K562 (cell line): Measurements from ENCODE around the gene TIMM10. TPM values are rescaled to one million over a fixed set of nuclear protein-coding genes. Genes with fewer than 3 reads are reported as not detected.

Experiments used
- ATAC-seq: fragments of 200-7000 bp; cut with Tn5 transposase; 3 replicates; pipeline ENCODE4 v1.9.1; 2020; ENCODE audit warnings: moderate library complexity
- BruUV-seq: library from RNA; stranded (reverse); fragments of 400-500 nt; replicated peaks from 2 replicates; lab custom pipeline; 2021; lab: Mats Ljungman, UMichigan
- CTCF ChIA-PET: fragments of 300-600 bp; formaldehyde crosslinking; extraction: SDS; loops from one replicate; lab custom pipeline; 2021; ENCODE audit warnings: low intra/inter-chr PET ratio; lab: Yijun Ruan, JAX
- POLR2A ChIA-PET: fragments of 300-600, 350-650 bp; sonication (Branson Sonifier 250); formaldehyde crosslinking; extraction: SDS; loops from one replicate; lab custom pipeline; 2021; ENCODE audit warnings: antibody characterized with exemption, inconsistent platforms; lab: Yijun Ruan, JAX
- DNase-seq, 4 experiments: peaks; one replicate each; pipeline versions ENCODE4 v3.0.0 to v3.0.0-alpha.2; 2011 to 2018; ENCODE audit warnings: low spot score in 3 of 4, mixed read lengths in 3 of 4; ENCODE audit errors: extremely low read depth in 1 of 4
- FAIRE-seq: peaks from 2 replicates; lab custom pipeline; 2011; peaks lifted over from hg19 to GRCh38; lab: Jason Lieb, UNC
- H2AFZ ChIP-seq: 2 replicates; pipeline ENCODE4 v1.6.0; 2011; ENCODE audit warnings: low read depth, low read length, control low read depth, inconsistent platforms
- H3K27ac ChIP-seq: fragments of 200-600 bp; 3 replicates; pipeline ENCODE4 v1.8.0; 2011; ENCODE audit warnings: low read depth, mild to moderate bottlenecking, control low read depth, inconsistent platforms, low read length, moderate library complexity, mixed read lengths; ENCODE audit errors: extremely low read depth
- H3K27me3 ChIP-seq, 2 experiments: fragments of 300-600 bp in 1 of 2; 2 replicates in 1 of 2; 3 replicates in 1 of 2; pipeline versions ENCODE4 v1.6.0 to v1.8.0; 2011; ENCODE audit warnings: inconsistent platforms in 2 of 2, low read length in 2 of 2, mild to moderate bottlenecking in 1 of 2, mixed read lengths in 1 of 2, moderate library complexity in 1 of 2; ENCODE audit not compliant: control insufficient read depth in 2 of 2, insufficient read depth in 2 of 2
- H3K36me3 ChIP-seq: fragments of 300-600 bp; 3 replicates; pipeline ENCODE4 v1.8.0; 2011; ENCODE audit warnings: mild to moderate bottlenecking, low read length, inconsistent platforms; ENCODE audit not compliant: control insufficient read depth, insufficient read depth
- H3K4me1 ChIP-seq, 2 experiments: fragments of 200-600 bp in 1 of 2; replicated peaks in 1 of 2; 2 replicates in 1 of 2; 3 replicates in 1 of 2; pipeline versions ENCODE4 v1.5.1 to v1.8.0; 2011; ENCODE audit warnings: inconsistent platforms in 2 of 2, low read length in 2 of 2, mild to moderate bottlenecking in 1 of 2, mixed read lengths in 1 of 2, moderate library complexity in 1 of 2; ENCODE audit not compliant: control insufficient read depth in 2 of 2, insufficient read depth in 2 of 2
- H3K4me2 ChIP-seq: 2 replicates; pipeline ENCODE4 v1.6.1; 2011; ENCODE audit warnings: low read length, control low read depth, inconsistent platforms, mixed read lengths; ENCODE audit not compliant: insufficient read depth
- H3K4me3 ChIP-seq: fragments of 200-600 bp; sonication (generic), shearing (Covaris generic); 2 replicates; pipeline ENCODE4 v1.5.1; 2016; ENCODE audit warnings: control low read depth, inconsistent platforms
- H3K79me2 ChIP-seq: fragments of 200-600 bp; 3 replicates; pipeline ENCODE4 v1.8.0; 2011; ENCODE audit warnings: low read length, inconsistent platforms; ENCODE audit not compliant: control insufficient read depth, insufficient read depth
- H3K9ac ChIP-seq, 2 experiments: 2 replicates each; pipeline versions ENCODE4 v1.6.0 to v1.6.1; 2011; ENCODE audit warnings: low read depth in 2 of 2, low read length in 2 of 2, control low read depth in 1 of 2, inconsistent platforms in 1 of 2, mild to moderate bottlenecking in 1 of 2, mixed read lengths in 1 of 2; ENCODE audit not compliant: insufficient read depth in 1 of 2
- H3K9me1 ChIP-seq: one replicate; pipeline ENCODE4 v1.6.0; 2011; ENCODE audit warnings: inconsistent platforms, mild to moderate bottlenecking, low read length, moderate library complexity; ENCODE audit not compliant: control insufficient read depth, insufficient read depth
- H3K9me3 ChIP-seq: replicated peaks from 2 replicates; pipeline ENCODE4 v1.5.1; 2011; ENCODE audit warnings: low read depth, low read length, inconsistent platforms; ENCODE audit not compliant: control insufficient read depth, insufficient read depth
- H4K20me1 ChIP-seq: replicated peaks from 2 replicates; pipeline ENCODE4 v1.6.1; 2011; ENCODE audit warnings: low read length, inconsistent platforms, mixed read lengths; ENCODE audit not compliant: control insufficient read depth, insufficient read depth
- ATF2 ChIP-seq: sonication (generic); formaldehyde crosslinking; IDR thresholded peaks from 2 replicates; pipeline ENCODE4 v1.8.1; 2022; ENCODE audit warnings: missing genetic modification reagents
- C11orf30 ChIP-seq: fragments of 450-650 bp; IDR thresholded peaks from 2 replicates; pipeline ENCODE4 v1.6.1; 2016; ENCODE audit warnings: low read depth, mild to moderate bottlenecking
- CEBPG ChIP-seq, 3 experiments: fragments of 200-800 bp in 1 of 3; sonication (Bioruptor generic) in 1 of 3; sonication (generic) in 1 of 3; formaldehyde crosslinking in 1 of 3; IDR thresholded peaks in 2 of 3; conservative IDR thresholded peaks in 1 of 3; 2 replicates each; pipeline versions ENCODE4 v1.6.1 to v1.8.0; 2016 to 2022; ENCODE audit warnings: missing compliant biosample characterization in 2 of 3, missing genetic modification characterization in 2 of 3, mild to moderate bottlenecking in 1 of 3, missing genetic modification reagents in 1 of 3
- CTCF ChIP-seq, 3 experiments: IDR thresholded peaks in 2 of 3; conservative IDR thresholded peaks in 1 of 3; 2 replicates each; pipeline ENCODE4 v1.5.1; 2011 to 2012; ENCODE audit warnings: low read length in 3 of 3, mild to moderate bottlenecking in 3 of 3, control low read depth in 2 of 3, improper control_type of control experiment in 1 of 3, inconsistent platforms in 1 of 3, low read depth in 1 of 3, mixed read lengths in 1 of 3, moderate library complexity in 1 of 3; ENCODE audit not compliant: insufficient read depth in 2 of 3
- FOXA3 ChIP-seq, 2 experiments: fragments of 450-650 bp in 1 of 2; sonication (generic) in 1 of 2; formaldehyde crosslinking; IDR thresholded peaks in 1 of 2; conservative IDR thresholded peaks in 1 of 2; 2 replicates each; pipeline versions ENCODE4 v1.4.0 to v1.8.0; 2020 to 2022; ENCODE audit warnings: mild to moderate bottlenecking in 2 of 2, missing genetic modification reagents in 1 of 2
- GABPB2 ChIP-seq: fragments of 250-450 bp; sonication (Bioruptor Pico); conservative IDR thresholded peaks from 2 replicates; pipeline ENCODE4 v1.5.1; 2021; ENCODE audit warnings: mild to moderate bottlenecking
- MEF2A ChIP-seq: IDR thresholded peaks from 2 replicates; pipeline ENCODE4 v1.6.1; 2011; ENCODE audit warnings: low read depth, mild to moderate bottlenecking, low read length, moderate library complexity; ENCODE audit not compliant: control insufficient read depth
- POLR2H ChIP-seq: IDR thresholded peaks from 2 replicates; pipeline ENCODE4 v1.6.1; 2016; ENCODE audit warnings: missing genetic modification characterization, low read depth, mild to moderate bottlenecking, control low read depth, missing compliant biosample characterization, moderate library complexity
- POU5F1 ChIP-seq: fragments of 150-350 bp; IDR thresholded peaks from 2 replicates; pipeline ENCODE4 v1.6.1; 2014; ENCODE audit warnings: borderline replicate concordance, low read length, low read depth, mild to moderate bottlenecking; ENCODE audit not compliant: partially characterized antibody
- PTTG1 ChIP-seq: fragments of 450-650 bp; IDR thresholded peaks from 2 replicates; pipeline ENCODE4 v1.6.1; 2016; ENCODE audit warnings: low read depth, mild to moderate bottlenecking, missing genetic modification characterization, missing compliant biosample characterization
- RB1 ChIP-seq: fragments of 450-650 bp; IDR thresholded peaks from 2 replicates; pipeline ENCODE4 v1.6.1; 2017; ENCODE audit warnings: low read depth, mild to moderate bottlenecking
- SAFB ChIP-seq: fragments of 200-400 bp; formaldehyde crosslinking; IDR thresholded peaks from 2 replicates; pipeline ENCODE4 v1.6.1; 2017; ENCODE audit warnings: low read depth, low read length, borderline replicate concordance
- ZEB2 ChIP-seq: fragments of 450-650 bp; IDR thresholded peaks from 2 replicates; pipeline ENCODE4 v1.6.1; 2016
- ZNF316 ChIP-seq: fragments of 450-650 bp; IDR thresholded peaks from 2 replicates; pipeline ENCODE4 v1.6.1; 2016
- WGBS: fragments of 100-300 bp; shearing (Covaris generic); methylation state at CpG from one replicate; pipeline ENCODE4 v1.1.6; 2016; ENCODE audit warnings: low coverage, mixed read lengths; ENCODE audit not compliant: insufficient coverage; ENCODE audit errors: missing lambda C conversion rate; 5-methylcytosine and 5-hydroxymethylcytosine counted together
- in situ Hi-C: fragments of 300-500 bp; cut with MboI; formaldehyde crosslinking; loops from 4 replicates; pipeline ENCODE4 v1.15.0; 2018; ENCODE audit warnings: inconsistent platforms, mixed read lengths
- intact Hi-C: fragments of 100-400 bp; cut with micrococcal nuclease; formaldehyde crosslinking; loops from 2 replicates; pipeline ENCODE4 v1.14.2; 2022
- polyA plus RNA-seq, 8 experiments: library from polyadenylated mRNA; depleted of rRNA in 4 of 8; stranded (reverse) in 5 of 8; unstranded in 3 of 8; fragments of >200 nt; fragmentation: Nextera tagmentation in 2 of 8; fragmentation: Illumina TruSeq in 1 of 8; extraction: Ambion mirVana in 2 of 8; extraction: Trizol in 1 of 8; gene quantifications; 2 replicates each; pipeline versions ENCODE4 v1.2.1 to v1.2.3, GENCODE V29; 2011 to 2014; ENCODE audit warnings: inconsistent platforms in 1 of 8, missing spikeins in 1 of 8
- total RNA-seq, 7 experiments: library from RNA; depleted of rRNA in 6 of 7; stranded (reverse); fragments of >200 nt in 6 of 7; fragmentation: Illumina TruSeq in 2 of 7; extraction: Trizol in 2 of 7; gene quantifications; 2 replicates each; pipeline versions ENCODE4 v1.2.1 to v1.2.3, GENCODE V29; 2011 to 2021; ENCODE audit warnings: low replicate concordance in 1 of 7

TIMM10 gene
- total and polyA plus RNA-seq, 9 of the 15 experiments (the other 6 are each of a cell fraction or from before 2014, with no cell fraction given) = 109 to 553 (median 172) TPM

- ATAC-seq (no peak), DNase-seq (no peak), FAIRE-seq (no peak)
- H3K79me2 ChIP-seq = peaks cover 47% of the 10 kb centered on the region
- H3K27me3 ChIP-seq = no peaks in the 10 kb centered on the region
- no peaks in the 10 kb centered on the region for H3K9me1 ChIP-seq
- H4K20me1 ChIP-seq = no peaks in the 10 kb centered on the region
- intact Hi-C loops (no loop called here), in situ Hi-C loops (no loop called here)
- ChIA-PET CTCF (no interaction called here), POLR2A (interaction anchor here (0.6 to 4.1 kb wide), 13 partner anchors 9 to 612 kb away, joined by 3 to 31 read pairs (median 4); no protein-coding TSS in a partner anchor)
- 35% methylated on average over 5 of the region's 5 CpGs for WGBS
- H3K4me3 ChIP-seq = peak overlapping the region; percentile 88
- no peaks in the 10 kb centered on the region for H3K9me3 ChIP-seq
- peak overlapping the region; percentile 86 for H3K27ac ChIP-seq
- H3K9ac ChIP-seq = peak overlapping the region; percentile 89 to 90
- H3K4me2 ChIP-seq = peak overlapping the region; percentile 88
- TSS peak; percentile 75 for BruUV-seq
- H3K4me1 ChIP-seq = peaks cover 21 to 31% of the 10 kb centered on the region in 2 experiments; a peak in 4 of 5 replicates
- H2AFZ ChIP-seq = peak overlapping the region; percentile 99
- peaks cover 16% of the 10 kb centered on the region; the same call in 2 of the 3 replicates for H3K36me3 ChIP-seq
- TF ChIP-seq ZNF316 = peak; percentile 85
- peak; percentile 64 for TF ChIP-seq C11orf30
- no peak for TF ChIP-seq CTCF (IDR thresholded peaks at IDR 0.05 in 2 of 3, conservative IDR thresholded peaks at IDR 0.05 in 1 of 3; ENCODE audit: insufficient read depth in 2 of 3, low read depth in 1 of 3, low read length in 3 of 3)
- no peak for TF ChIP-seq POU5F1
- TF ChIP-seq FOXA3 (CRISPR knock-in tag; conservative IDR thresholded peaks at IDR 0.05 in 1 of 2, IDR thresholded peaks at IDR 0.05 in 1 of 2) = no peak
- TF ChIP-seq ZEB2 = no peak
- no peak for TF ChIP-seq PTTG1 (tag)
- no peak for TF ChIP-seq MEF2A
- no peak for TF ChIP-seq SAFB
- no peak for TF ChIP-seq GABPB2
- 0 out of 2 replicates have a peak, but pooled peaks have one; percentile 2 for TF ChIP-seq RB1
- TF ChIP-seq ATF2 (CRISPR knock-in tag) = no peak
- no peak for TF ChIP-seq CEBPG (CRISPR knock-in tag; IDR thresholded peaks at IDR 0.05)
- TF ChIP-seq CEBPG (tag; conservative IDR thresholded peaks at IDR 0.05 in 1 of 2, IDR thresholded peaks at IDR 0.05 in 1 of 2) = no peak
- TF ChIP-seq POLR2H (tag) = no peak
These were observed 14.5 kb downstream of the TIMM10 start for GRCh38 chr11:57516061-57516443.
